Thoracic aorta (tissue), 2 donors: Measurements from ENCODE around the gene DHTKD1. TPM values are rescaled to one million over a fixed set of nuclear protein-coding genes. Genes with fewer than 3 reads are reported as not detected.
A peak's percentile ranks its signal among the peaks of the same experiment; 100 is the strongest.

Experiments
- ATAC-seq: fragments of 150-250 bp; one replicate; pipeline ENCODE4 v1.8.0; 2017; ENCODE audit warnings: low read depth; ENCODE audit not compliant: insufficient number of reproducible peaks, low FRiP score
- DNase-seq: peaks from one replicate; pipeline ENCODE4 v3.0.0-alpha.2; 2020; ENCODE audit warnings: low spot score
- H3K27ac ChIP-seq, 2 donors: fragments of 200-600 bp; sonication (generic); 1 replicate in 1 of 2; 2 replicates in 1 of 2; pipeline ENCODE4 v1.5.1; 2016; ENCODE audit warnings: mild to moderate bottlenecking in 2 of 2, moderate library complexity in 2 of 2
- H3K27me3 ChIP-seq: fragments of 200-600 bp; sonication (generic); replicated peaks from 2 replicates; pipeline ENCODE4 v1.6.0; 2016; ENCODE audit warnings: mild to moderate bottlenecking; ENCODE audit not compliant: insufficient read depth
- H3K36me3 ChIP-seq: fragments of 200-600 bp; sonication (generic); one replicate; pipeline ENCODE4 v1.5.1; 2016
- H3K4me1 ChIP-seq, 2 donors: fragments of 200-600 bp; sonication (generic); 1 replicate in 1 of 2; 2 replicates in 1 of 2; pipeline versions ENCODE4 v1.5.1 to v1.6.0; 2016; ENCODE audit warnings: low read depth in 2 of 2, mild to moderate bottlenecking in 1 of 2; ENCODE audit not compliant: control insufficient read depth in 1 of 2
- H3K4me3 ChIP-seq: fragments of 200-600 bp; sonication (generic); 2 replicates; pipeline ENCODE4 v1.5.1; 2016; ENCODE audit warnings: mild to moderate bottlenecking
- H3K9me3 ChIP-seq: fragments of 200-600 bp; sonication (generic); 2 replicates; pipeline ENCODE4 v1.5.1; 2016
- total RNA-seq, 2 donors: library from RNA; depleted of rRNA; stranded (reverse); fragments of >200 nt; gene quantifications; one replicate each; pipeline versions ENCODE4 v1.1.0 to v1.2.3, GENCODE V29; 2016
- TF ChIP-seq, protein P1 (sequence below): fragments of 200-600 bp; sonication (generic); IDR thresholded peaks from one replicate; pipeline ENCODE4 v1.5.1; 2019; ENCODE audit warnings: antibody characterized with exemption

Gene DHTKD1
- total RNA-seq, 2 donors from 2014 or later = 12.4 to 14.5 TPM

- Histone ChIP-seq H3K4me1 (peaks cover 7 to 18% of the 10 kb centered on the region in 2 donors), H3K4me3 (no peak overlapping the region), H3K36me3 (peaks cover 15% of the 10 kb centered on the region), H3K9me3 (no peaks in the 10 kb centered on the region), H3K27ac (no peak overlapping the region), H3K27me3 (no peaks in the 10 kb centered on the region)
- TF ChIP-seq, protein P1, sequence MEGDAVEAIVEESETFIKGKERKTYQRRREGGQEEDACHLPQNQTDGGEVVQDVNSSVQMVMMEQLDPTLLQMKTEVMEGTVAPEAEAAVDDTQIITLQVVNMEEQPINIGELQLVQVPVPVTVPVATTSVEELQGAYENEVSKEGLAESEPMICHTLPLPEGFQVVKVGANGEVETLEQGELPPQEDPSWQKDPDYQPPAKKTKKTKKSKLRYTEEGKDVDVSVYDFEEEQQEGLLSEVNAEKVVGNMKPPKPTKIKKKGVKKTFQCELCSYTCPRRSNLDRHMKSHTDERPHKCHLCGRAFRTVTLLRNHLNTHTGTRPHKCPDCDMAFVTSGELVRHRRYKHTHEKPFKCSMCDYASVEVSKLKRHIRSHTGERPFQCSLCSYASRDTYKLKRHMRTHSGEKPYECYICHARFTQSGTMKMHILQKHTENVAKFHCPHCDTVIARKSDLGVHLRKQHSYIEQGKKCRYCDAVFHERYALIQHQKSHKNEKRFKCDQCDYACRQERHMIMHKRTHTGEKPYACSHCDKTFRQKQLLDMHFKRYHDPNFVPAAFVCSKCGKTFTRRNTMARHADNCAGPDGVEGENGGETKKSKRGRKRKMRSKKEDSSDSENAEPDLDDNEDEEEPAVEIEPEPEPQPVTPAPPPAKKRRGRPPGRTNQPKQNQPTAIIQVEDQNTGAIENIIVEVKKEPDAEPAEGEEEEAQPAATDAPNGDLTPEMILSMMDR = no peak
- DNase-seq (no peak), ATAC-seq (no peak)
Measured at GRCh38 chr10:12025591-12025990, 43.2 kb upstream of the DHTKD1 start.

DNA sequence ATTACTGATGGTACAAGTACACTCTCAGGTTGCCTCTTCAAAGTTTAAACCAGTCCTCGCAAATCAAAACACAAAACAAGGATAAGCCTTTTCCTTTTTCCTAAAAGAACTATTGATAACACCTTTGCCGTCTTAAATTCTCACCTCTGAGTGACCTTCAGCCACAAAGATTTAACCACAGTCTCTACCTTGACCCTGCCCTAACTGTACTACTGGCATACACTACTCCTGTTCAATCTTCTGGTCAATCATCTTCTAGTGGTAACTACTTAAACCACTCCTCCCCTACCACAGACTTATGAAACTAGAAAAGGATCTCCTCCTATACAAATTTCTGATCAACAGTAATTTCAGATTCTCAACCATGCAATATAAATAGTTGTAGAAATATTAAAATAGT, 41.2 kb upstream of the DHTKD1 start:
- Histone ChIP-seq H3K36me3 (peaks cover 14% of the 10 kb centered on the region), H3K27me3 (no peaks in the 10 kb centered on the region), H3K4me3 (no peak overlapping the region), H3K9me3 (no peaks in the 10 kb centered on the region), H3K4me1 (peaks cover 2 to 5% of the 10 kb centered on the region in 2 donors), H3K27ac (no peak overlapping the region)
- ATAC-seq = no peak
- TF ChIP-seq, protein P1 = no peak
- no peak for DNase-seq

GRCh38 chr10:12031404-12031803, 37.4 kb upstream of the DHTKD1 start:
- TF ChIP-seq, protein P1 = no peak
- H3K27ac ChIP-seq = no peak overlapping the region
- no peaks in the 10 kb centered on the region for H3K9me3 ChIP-seq
- no peaks in the 10 kb centered on the region for H3K27me3 ChIP-seq
- DNase-seq = no peak
- H3K4me1 ChIP-seq = no peaks in the 10 kb centered on the region
- H3K36me3 ChIP-seq = peaks cover 26% of the 10 kb centered on the region
- no peak for ATAC-seq
- no peak overlapping the region for H3K4me3 ChIP-seq

DNA sequence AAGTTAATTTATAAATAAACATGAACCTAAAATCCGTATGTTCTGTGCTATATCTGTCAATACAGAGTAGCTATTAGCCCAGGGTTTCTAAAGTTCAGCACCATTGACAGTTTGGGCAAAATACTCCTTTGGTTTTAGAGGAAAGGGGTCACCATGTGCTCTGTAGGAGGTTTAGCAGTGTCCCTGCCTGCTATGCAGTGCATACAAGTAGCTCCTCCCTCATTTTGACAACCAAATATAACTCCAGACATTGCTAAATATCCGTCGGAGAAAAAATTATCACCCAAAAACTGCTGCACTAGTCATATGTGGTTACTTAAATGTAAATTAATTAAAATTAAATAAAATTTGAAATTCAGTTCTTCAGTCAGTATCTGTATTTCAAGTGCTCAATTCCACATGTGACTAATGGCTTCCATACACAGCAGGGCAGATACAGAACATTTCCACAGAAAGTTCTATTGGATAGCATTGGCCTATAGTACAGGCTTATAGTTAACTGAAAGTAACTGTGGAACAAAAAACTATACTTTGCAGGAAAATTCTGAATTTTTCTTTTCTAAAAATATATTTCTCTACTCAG, 32.6 kb upstream of the DHTKD1 start:
- Histone ChIP-seq H3K4me1 (peaks cover 8 to 13% of the 10 kb centered on the region in 2 donors), H3K27me3 (no peaks in the 10 kb centered on the region), H3K36me3 (peaks cover 14% of the 10 kb centered on the region), H3K9me3 (no peaks in the 10 kb centered on the region), H3K4me3 (no peak overlapping the region), H3K27ac (no peak overlapping the region)
- TF ChIP-seq, protein P1 = no peak
- ATAC-seq (no peak), DNase-seq (no peak)

DNA sequence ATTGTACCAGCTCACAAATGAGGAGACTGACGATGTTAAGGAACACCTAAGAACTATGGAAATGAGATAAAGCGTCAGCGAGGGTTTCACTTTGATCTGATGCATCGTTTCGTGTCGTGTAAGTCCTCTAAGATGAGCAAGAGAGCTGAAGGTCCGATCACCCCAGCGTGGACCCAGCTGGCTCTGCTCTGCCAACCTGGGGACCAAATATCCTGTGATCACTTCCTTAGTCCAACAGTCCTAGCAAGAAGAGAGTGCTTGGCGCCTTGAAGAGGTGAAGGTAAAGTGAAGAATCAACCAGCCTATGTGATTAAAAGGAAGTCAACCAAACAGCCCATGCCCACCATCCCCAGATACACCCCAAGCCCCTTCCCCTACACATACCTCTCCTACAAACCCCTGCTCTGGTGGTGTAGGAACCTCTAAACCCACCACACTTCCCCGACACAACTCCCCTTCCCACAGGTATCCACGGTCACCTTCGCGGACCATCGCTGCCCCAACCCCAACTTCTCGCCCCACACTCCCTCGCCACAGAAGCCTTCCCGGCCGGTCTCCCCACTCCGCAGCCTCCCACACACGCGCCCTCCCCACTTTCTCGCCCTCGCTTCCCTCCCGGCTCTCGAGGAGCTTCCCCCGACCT, 26.9 kb upstream of the DHTKD1 start:
- Histone ChIP-seq H3K4me3 (peak overlapping the region; percentile 100), H3K36me3 (no peaks in the 10 kb centered on the region), H3K27ac (peak overlapping the region; percentile 94), H3K27me3 (no peaks in the 10 kb centered on the region), H3K4me1 (peaks cover 17 to 20% of the 10 kb centered on the region in 2 donors), H3K9me3 (no peaks in the 10 kb centered on the region)
- ATAC-seq (no peak), DNase-seq (no peak)
- TF ChIP-seq, protein P1 = no peak
